Mononuclear cell (primary cell): ENCODE results near the gene B3GAT2. TPM values are rescaled to one million over a fixed set of nuclear protein-coding genes. Genes with fewer than 3 reads are reported as not detected.

Experiments used
- H3K27me3 ChIP-seq: 2 replicates; pipeline ENCODE4 v1.6.0; 2011; ENCODE audit warnings: low read length, control low read depth; ENCODE audit not compliant: insufficient read depth
- H3K4me1 ChIP-seq: 2 replicates; pipeline ENCODE4 v1.5.1; 2011; ENCODE audit warnings: mild to moderate bottlenecking, low read length, control low read depth; ENCODE audit not compliant: insufficient read depth
- H3K4me3 ChIP-seq: 2 replicates; pipeline ENCODE4 v1.5.1; 2011; ENCODE audit warnings: mild to moderate bottlenecking, low read length, moderate library complexity
- H3K9me3 ChIP-seq: 2 replicates; pipeline ENCODE4 v1.5.1; 2011; ENCODE audit warnings: low read depth, mild to moderate bottlenecking, control low read depth, low read length
- total RNA-seq: library from RNA; depleted of rRNA; stranded (reverse); fragments of >200 nt; gene quantifications from one replicate; pipeline ENCODE4 v1.2.3, GENCODE V29; 2012

B3GAT2 gene
- total RNA-seq, 1 donor, result not detected

- H3K27me3 ChIP-seq, result peaks cover 9% of the 10 kb centered on the region
- no peaks in the 10 kb centered on the region for H3K4me1 ChIP-seq
- peaks cover 21% of the 10 kb centered on the region for H3K9me3 ChIP-seq
- H3K4me3 ChIP-seq, result no peak overlapping the region
These were observed 84.4 kb downstream of the B3GAT2 start for GRCh38 chr6:70872469-70872868.

DNA sequence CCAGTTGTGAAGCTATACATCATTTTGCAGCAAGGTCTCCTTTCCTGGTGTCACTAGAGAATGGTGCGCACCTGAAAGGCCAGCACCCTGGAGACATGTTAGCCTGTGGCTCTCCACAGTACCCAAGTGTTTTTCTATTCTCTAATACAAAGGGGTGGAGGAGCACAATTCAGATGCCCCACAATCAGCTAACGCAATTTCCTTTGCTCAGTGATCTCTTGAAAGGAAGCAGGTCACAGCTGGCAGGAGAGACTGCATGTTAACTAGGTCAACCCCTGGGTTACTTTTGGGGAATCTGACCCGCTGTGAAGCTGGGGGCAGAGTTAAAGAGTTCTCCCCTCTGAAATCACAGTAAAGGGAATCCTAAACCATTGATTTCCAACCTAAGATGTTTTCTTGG is 92.5 kb downstream of the B3GAT2 start:
- no peaks in the 10 kb centered on the region for H3K4me1 ChIP-seq
- no peaks in the 10 kb centered on the region for H3K27me3 ChIP-seq
- H3K4me3 ChIP-seq, result no peak overlapping the region
- H3K9me3 ChIP-seq, result no peaks in the 10 kb centered on the region

GRCh38 chr6:70863343-70863742 is 93.5 kb downstream of the B3GAT2 start:
- H3K27me3 ChIP-seq, result no peaks in the 10 kb centered on the region
- no peaks in the 10 kb centered on the region for H3K4me1 ChIP-seq
- H3K9me3 ChIP-seq, result no peaks in the 10 kb centered on the region
- no peak overlapping the region for H3K4me3 ChIP-seq

DNA sequence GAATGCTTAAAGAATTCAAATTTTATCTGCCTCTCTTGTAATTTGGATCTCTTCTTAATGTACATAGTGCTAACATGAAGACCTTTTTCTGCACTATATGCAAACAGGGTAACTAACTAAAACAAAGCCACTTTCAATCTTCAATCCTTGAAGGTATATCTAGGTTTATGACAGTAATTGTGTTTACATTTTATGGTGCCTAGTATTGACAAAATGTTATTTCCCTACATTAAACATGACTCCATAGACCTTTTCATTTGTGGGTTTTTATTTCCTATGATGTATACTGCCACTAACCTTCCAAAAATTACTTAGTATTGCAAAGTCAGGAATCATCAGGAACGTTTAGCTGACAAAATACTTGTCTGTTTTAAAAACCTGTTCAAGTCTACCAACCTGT is 95.9 kb downstream of the B3GAT2 start:
- Histone ChIP-seq H3K27me3 (no peaks in the 10 kb centered on the region), H3K4me1 (no peaks in the 10 kb centered on the region), H3K9me3 (no peaks in the 10 kb centered on the region), H3K4me3 (no peak overlapping the region)

DNA sequence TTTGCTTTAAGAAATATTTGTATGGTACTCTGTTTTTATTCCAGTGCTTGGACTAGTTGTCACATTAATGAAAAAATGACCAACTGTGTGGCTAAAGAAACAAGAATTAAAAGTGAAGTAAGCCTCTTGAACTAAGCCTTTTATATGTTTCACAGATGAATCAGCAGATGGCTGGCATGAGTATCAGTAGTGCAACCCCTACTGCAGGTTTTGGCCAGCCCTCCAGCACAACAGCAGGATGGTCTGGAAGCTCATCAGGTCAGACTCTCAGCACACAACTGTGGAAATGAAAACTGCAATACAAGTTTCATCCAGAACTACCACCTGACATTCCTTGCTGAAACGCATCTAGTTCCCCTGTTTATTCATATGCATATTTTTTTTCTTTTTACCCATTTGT is 96.8 kb downstream of the B3GAT2 start:
- no peaks in the 10 kb centered on the region for H3K27me3 ChIP-seq
- H3K9me3 ChIP-seq, result no peaks in the 10 kb centered on the region
- no peak overlapping the region for H3K4me3 ChIP-seq
- H3K4me1 ChIP-seq, result no peaks in the 10 kb centered on the region

DNA sequence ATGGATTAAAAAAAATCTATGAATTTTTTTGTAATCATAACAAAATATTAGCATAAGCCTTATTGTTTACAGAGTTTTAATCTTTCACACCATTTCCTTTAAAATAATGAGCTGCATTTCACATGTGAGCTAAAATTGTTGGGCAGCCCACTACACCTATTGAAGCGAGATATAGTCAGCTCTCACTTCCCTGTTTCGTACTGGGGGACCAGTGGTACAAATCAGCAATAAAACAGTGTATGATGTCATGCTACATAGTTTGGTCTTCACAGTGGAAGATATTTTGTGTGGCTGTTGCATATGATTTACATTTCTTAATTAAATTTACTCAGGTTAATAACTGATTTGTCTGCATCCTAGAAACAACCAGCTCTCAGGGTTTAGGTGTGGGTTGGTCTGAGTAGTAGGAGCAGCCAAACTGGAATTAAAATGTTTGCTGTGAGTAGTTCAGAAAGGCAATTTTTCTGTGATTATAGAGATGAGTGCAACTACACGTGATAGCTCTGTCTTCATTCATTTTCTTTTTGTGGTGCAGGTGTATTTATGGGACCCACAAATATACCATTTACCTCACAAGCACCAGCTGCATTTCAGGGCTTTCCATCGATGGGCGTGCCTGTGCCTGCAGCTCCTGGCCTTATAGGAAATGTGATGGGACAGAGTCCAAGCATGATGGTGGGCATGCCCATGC is 99.3 kb downstream of the B3GAT2 start:
- H3K27me3 ChIP-seq, result no peaks in the 10 kb centered on the region
- H3K9me3 ChIP-seq, result no peaks in the 10 kb centered on the region
- H3K4me1 ChIP-seq, result no peaks in the 10 kb centered on the region
- H3K4me3 ChIP-seq, result no peak overlapping the region

- H3K4me1 ChIP-seq, result no peaks in the 10 kb centered on the region
- no peak overlapping the region for H3K4me3 ChIP-seq
- no peaks in the 10 kb centered on the region for H3K27me3 ChIP-seq
- no peaks in the 10 kb centered on the region for H3K9me3 ChIP-seq
These were observed 104.1 kb downstream of the B3GAT2 start for GRCh38 chr6:70852667-70853246.

- Histone ChIP-seq H3K9me3 (no peaks in the 10 kb centered on the region), H3K27me3 (no peaks in the 10 kb centered on the region), H3K4me1 (no peaks in the 10 kb centered on the region), H3K4me3 (no peak overlapping the region)
These were observed 107.4 kb downstream of the B3GAT2 start for GRCh38 chr6:70849348-70850069.

DNA sequence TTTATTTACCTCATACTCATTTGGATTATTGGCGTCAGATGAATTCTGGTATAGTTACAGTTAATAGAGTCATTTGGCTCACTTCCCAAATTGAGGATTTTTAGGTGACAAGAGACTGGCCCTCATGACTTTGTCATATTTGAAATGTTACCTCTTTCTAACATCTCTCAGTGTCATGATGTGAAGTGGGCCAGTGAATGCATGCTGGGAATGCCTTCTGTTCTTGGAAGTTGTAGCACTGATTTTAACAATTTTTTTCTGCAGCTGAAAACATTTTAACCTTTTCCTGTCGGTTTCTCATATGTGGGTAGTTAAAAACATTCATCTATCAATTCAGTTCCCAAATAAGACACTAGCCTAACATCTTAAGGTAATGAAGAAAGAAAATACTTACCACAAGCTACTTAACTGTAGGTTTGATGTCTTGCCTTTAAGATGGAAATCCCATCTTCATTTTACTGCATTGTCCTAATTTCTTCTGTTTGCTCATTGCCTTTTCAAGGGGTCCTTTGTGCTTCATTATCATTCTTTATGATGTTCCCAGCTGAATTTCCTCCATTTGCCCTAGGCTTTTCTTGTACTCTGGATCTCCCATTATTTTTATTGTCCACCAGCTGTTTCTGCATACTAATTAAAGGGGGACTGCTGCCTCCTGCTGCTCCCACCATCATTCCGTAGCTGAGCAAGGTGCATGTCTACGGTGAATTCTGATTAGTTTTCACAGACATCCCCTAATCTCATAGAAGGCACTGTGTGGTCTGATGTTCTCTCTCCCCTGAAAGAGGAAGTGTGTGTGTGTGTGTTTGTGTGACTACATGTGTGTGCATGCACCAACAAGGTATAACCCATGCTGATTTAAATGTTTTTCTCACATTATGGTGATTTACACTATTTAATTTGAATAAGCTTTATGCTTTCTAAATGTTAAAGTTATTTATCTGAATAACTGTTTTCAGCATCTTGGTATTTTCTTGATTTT is 109.5 kb downstream of the B3GAT2 start:
- Histone ChIP-seq H3K4me1 (no peaks in the 10 kb centered on the region), H3K9me3 (no peaks in the 10 kb centered on the region), H3K4me3 (no peak overlapping the region), H3K27me3 (no peaks in the 10 kb centered on the region)

- Histone ChIP-seq H3K27me3 (no peaks in the 10 kb centered on the region), H3K9me3 (no peaks in the 10 kb centered on the region), H3K4me3 (no peak overlapping the region), H3K4me1 (no peaks in the 10 kb centered on the region)
These were observed 110.5 kb downstream of the B3GAT2 start for GRCh38 chr6:70846207-70846835.

- no peak overlapping the region for H3K4me3 ChIP-seq
- H3K27me3 ChIP-seq, result no peaks in the 10 kb centered on the region
- H3K9me3 ChIP-seq, result no peaks in the 10 kb centered on the region
- no peaks in the 10 kb centered on the region for H3K4me1 ChIP-seq
These were observed 112.6 kb downstream of the B3GAT2 start for GRCh38 chr6:70844301-70844700.

DNA sequence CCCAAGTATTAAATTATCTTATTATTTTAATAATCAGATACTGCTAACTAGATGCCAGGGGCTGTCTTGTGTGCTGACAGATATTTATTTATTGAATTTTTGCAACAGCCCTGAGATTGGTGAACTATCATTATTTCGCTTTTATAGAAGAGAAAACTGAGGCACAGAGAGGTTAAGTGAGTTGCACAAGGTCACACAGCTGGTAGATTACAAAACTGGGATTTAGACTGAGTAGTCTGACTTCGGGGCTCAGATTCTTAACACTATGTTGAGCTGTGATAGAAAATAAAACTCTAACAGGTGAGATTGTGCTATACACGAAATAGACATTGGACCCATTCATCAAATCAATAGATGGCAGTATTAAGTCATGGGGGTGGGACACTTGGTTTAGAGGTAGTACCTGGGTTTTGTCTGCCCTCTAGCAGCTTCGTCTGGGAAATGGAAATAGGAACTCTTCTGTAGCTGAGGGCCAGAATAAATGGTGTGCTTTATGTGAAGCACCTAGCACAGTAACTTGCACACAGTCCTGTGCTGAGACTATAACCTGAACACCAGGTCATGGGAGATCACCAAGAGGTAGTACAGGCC is 113.4 kb downstream of the B3GAT2 start:
- Histone ChIP-seq H3K4me1 (no peaks in the 10 kb centered on the region), H3K9me3 (no peaks in the 10 kb centered on the region), H3K27me3 (no peaks in the 10 kb centered on the region), H3K4me3 (no peak overlapping the region)

DNA sequence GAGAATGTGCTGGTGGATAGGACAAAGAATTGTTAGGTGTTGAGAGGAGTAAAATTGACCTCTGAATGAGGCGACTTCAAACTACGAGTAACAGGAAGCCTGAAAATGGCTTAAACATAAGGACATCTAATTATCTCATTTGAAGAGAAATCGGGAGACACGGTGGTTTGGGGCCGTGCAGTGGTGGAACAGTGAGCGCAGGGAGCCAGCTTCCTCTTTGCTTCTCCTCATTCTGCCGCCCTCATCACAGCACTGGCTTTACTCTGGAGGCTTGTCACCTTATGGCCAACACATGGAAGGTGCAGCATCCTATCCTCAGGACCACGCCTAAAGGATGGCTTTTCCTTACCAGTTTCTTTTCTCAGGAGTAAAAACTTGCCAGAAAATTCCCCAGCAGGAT is 114.3 kb downstream of the B3GAT2 start:
- no peaks in the 10 kb centered on the region for H3K4me1 ChIP-seq
- H3K27me3 ChIP-seq, result no peaks in the 10 kb centered on the region
- no peak overlapping the region for H3K4me3 ChIP-seq
- H3K9me3 ChIP-seq, result no peaks in the 10 kb centered on the region

DNA sequence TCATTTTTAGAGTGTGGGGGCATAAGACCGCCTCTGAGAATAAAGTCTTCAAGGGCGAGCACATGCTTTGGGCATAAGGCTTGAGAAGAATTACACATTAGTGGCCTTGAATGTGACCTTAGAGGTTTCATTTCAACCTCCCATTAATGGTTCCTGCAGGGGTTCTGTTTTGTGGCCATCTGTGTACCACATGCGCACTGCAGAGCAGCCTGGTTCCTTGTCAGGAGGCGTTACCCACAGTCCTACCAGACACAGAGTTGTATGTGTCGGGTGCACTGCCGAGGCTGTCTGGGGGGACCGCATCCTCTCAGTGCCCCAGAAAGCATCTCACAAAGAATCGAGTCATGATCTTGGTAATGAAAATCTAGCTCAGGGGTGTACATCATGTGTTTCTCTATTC is 115.7 kb downstream of the B3GAT2 start:
- no peak overlapping the region for H3K4me3 ChIP-seq
- H3K27me3 ChIP-seq, result no peaks in the 10 kb centered on the region
- H3K4me1 ChIP-seq, result no peaks in the 10 kb centered on the region
- H3K9me3 ChIP-seq, result no peaks in the 10 kb centered on the region
